SKM-1 (cell line): ENCODE measurements around the gene KLF13.
"Not testable (repeated sequence)": the region's sequence is repeated elsewhere in the genome, so short reads cannot be mapped to it uniquely, and the experiment has no call there.

ENCODE experiments used
- DNase-seq: peaks from one replicate; lab custom pipeline; 2025; ENCODE audit not compliant: unreplicated experiment; lab: John Stamatoyannopoulos, UW

KLF13 gene

GRCh38 chr15:31344823-31345605, 18.4 kb downstream of the KLF13 start:
- DNase-seq = no peak

GRCh38 chr15:31345606-31346366, 19.2 kb downstream of the KLF13 start:
- no peak for DNase-seq

- no peak for DNase-seq
Observed at GRCh38 chr15:31346367-31347066, 19.9 kb downstream of the KLF13 start.

GRCh38 chr15:31347067-31347975, 20.7 kb downstream of the KLF13 start:
- no peak for DNase-seq

- no peak for DNase-seq
Observed at GRCh38 chr15:31347981-31348803, 21.6 kb downstream of the KLF13 start.

GRCh38 chr15:31349233-31350141, 22.9 kb downstream of the KLF13 start:
- no peak for DNase-seq

GRCh38 chr15:31350771-31351170, 24.1 kb downstream of the KLF13 start:
- DNase-seq = no peak

GRCh38 chr15:31352339-31352751, 25.7 kb downstream of the KLF13 start:
- no peak for DNase-seq

- DNase-seq = peak; percentile 40
Observed at GRCh38 chr15:31352911-31353811, 26.5 kb downstream of the KLF13 start.

GRCh38 chr15:31353931-31354330, 27.3 kb downstream of the KLF13 start:
- DNase-seq = no peak

- DNase-seq = not testable (repeated sequence)
Observed at GRCh38 chr15:31356097-31356496, 29.5 kb downstream of the KLF13 start.

GRCh38 chr15:31357148-31357547, 30.5 kb downstream of the KLF13 start:
- no peak for DNase-seq

GRCh38 chr15:31358163-31358562, 31.5 kb downstream of the KLF13 start:
- DNase-seq = no peak

- no peak for DNase-seq
Observed at GRCh38 chr15:31358957-31359701, 32.5 kb downstream of the KLF13 start.

- no peak for DNase-seq
Observed at GRCh38 chr15:31359702-31360111, 33.1 kb downstream of the KLF13 start.

GRCh38 chr15:31360158-31360561, 33.5 kb downstream of the KLF13 start:
- no peak for DNase-seq
